H9 (cell line): Measurements from ENCODE around the gene OVOL2. TPM values are rescaled to one million over a fixed set of nuclear protein-coding genes. Genes with fewer than 3 reads are reported as not detected.

Source experiments
- DNase-seq: peaks from one replicate; pipeline ENCODE4 v3.0.0-alpha.2; 2017
- H2AFZ ChIP-seq: one replicate; pipeline ENCODE4 v1.6.1; 2013; ENCODE audit warnings: mild to moderate bottlenecking, low read length, control low read depth, moderate library complexity
- H2AK5ac ChIP-seq: 2 replicates; pipeline ENCODE4 v1.6.1; 2013; ENCODE audit warnings: low read length, control low read depth, mixed read lengths; ENCODE audit not compliant: insufficient read length
- H2BK120ac ChIP-seq: one replicate; pipeline ENCODE4 v1.6.1; 2013; ENCODE audit warnings: low read depth, mild to moderate bottlenecking, low read length, control low read depth, inconsistent platforms; ENCODE audit not compliant: poor library complexity, severe bottlenecking
- H2BK12ac ChIP-seq: 2 replicates; pipeline ENCODE4 v1.6.1; 2013; ENCODE audit warnings: low read length, control low read depth, mixed read lengths, low read depth; ENCODE audit not compliant: insufficient read length
- H2BK15ac ChIP-seq: 2 replicates; pipeline ENCODE4 v1.6.1; 2013; ENCODE audit warnings: low read depth, low read length, control low read depth
- H2BK20ac ChIP-seq: one replicate; pipeline ENCODE4 v1.6.1; 2013; ENCODE audit warnings: low read depth, mild to moderate bottlenecking, low read length, control low read depth, inconsistent platforms; ENCODE audit not compliant: poor library complexity, severe bottlenecking
- H2BK5ac ChIP-seq: 2 replicates; pipeline ENCODE4 v1.6.1; 2013; ENCODE audit warnings: low read length, control low read depth, mixed read lengths; ENCODE audit not compliant: insufficient read length
- H3K14ac ChIP-seq: 2 replicates; pipeline ENCODE4 v1.6.1; 2013; ENCODE audit warnings: low read length, control low read depth; ENCODE audit not compliant: insufficient read depth
- H3K18ac ChIP-seq: 2 replicates; pipeline ENCODE4 v1.6.1; 2013; ENCODE audit warnings: low read depth, mild to moderate bottlenecking, mixed read lengths, low read length, control low read depth; ENCODE audit not compliant: insufficient read length
- H3K23ac ChIP-seq: 2 replicates; pipeline ENCODE4 v1.6.1; 2013; ENCODE audit warnings: low read length, control low read depth, mixed read lengths, low read depth; ENCODE audit not compliant: insufficient read length
- H3K23me2 ChIP-seq: 2 replicates; pipeline ENCODE4 v1.6.1; 2013; ENCODE audit warnings: low read depth, mild to moderate bottlenecking, mixed read lengths, low read length, control low read depth; ENCODE audit not compliant: insufficient read length, poor library complexity, severe bottlenecking
- H3K27ac ChIP-seq: 2 replicates; pipeline ENCODE4 v1.5.1; 2013; ENCODE audit warnings: low read length, control low read depth, mixed read lengths, low read depth; ENCODE audit not compliant: insufficient read length
- H3K27me3 ChIP-seq: 2 replicates; pipeline ENCODE4 v1.6.1; 2013; ENCODE audit warnings: low read length, control low read depth, inconsistent platforms; ENCODE audit not compliant: insufficient read depth
- H3K4ac ChIP-seq: 2 replicates; pipeline ENCODE4 v1.6.1; 2013; ENCODE audit warnings: low read depth, mild to moderate bottlenecking, control low read depth, inconsistent platforms, low read length, moderate library complexity
- H3K4me1 ChIP-seq: 2 replicates; pipeline ENCODE4 v1.6.1; 2013; ENCODE audit warnings: low read length, control low read depth, inconsistent platforms; ENCODE audit not compliant: insufficient read depth
- H3K4me2 ChIP-seq: 2 replicates; pipeline ENCODE4 v1.6.1; 2013; ENCODE audit warnings: low read length, control low read depth, mixed read lengths; ENCODE audit not compliant: insufficient read length, insufficient read depth
- H3K56ac ChIP-seq: 2 replicates; pipeline ENCODE4 v1.6.1; 2013; ENCODE audit warnings: low read depth, mild to moderate bottlenecking, mixed read lengths, low read length, control low read depth; ENCODE audit not compliant: insufficient read length
- H3K79me1 ChIP-seq: 2 replicates; pipeline ENCODE4 v1.6.1; 2013; ENCODE audit warnings: low read depth, mild to moderate bottlenecking, moderate library complexity, low read length, control low read depth, inconsistent platforms; ENCODE audit not compliant: insufficient read depth, poor library complexity, severe bottlenecking
- H3K79me2 ChIP-seq: 2 replicates; pipeline ENCODE4 v1.6.1; 2013; ENCODE audit warnings: low read length, control low read depth, inconsistent platforms; ENCODE audit not compliant: insufficient read depth
- H3K9ac ChIP-seq: 2 replicates; pipeline ENCODE4 v1.6.1; 2013; ENCODE audit warnings: low read length, control low read depth, mixed read lengths; ENCODE audit not compliant: insufficient read length; ENCODE audit errors: extremely low read depth
- H3K9me3 ChIP-seq: one replicate; pipeline ENCODE4 v1.6.1; 2013; ENCODE audit warnings: low read depth, low read length, inconsistent platforms; ENCODE audit not compliant: control insufficient read depth
- H3T11ph ChIP-seq: one replicate; pipeline ENCODE4 v1.6.1; 2013; ENCODE audit warnings: mild to moderate bottlenecking, low read length, control low read depth, inconsistent platforms
- H4K20me1 ChIP-seq: one replicate; pipeline ENCODE4 v1.6.1; 2013; ENCODE audit not compliant: control insufficient read depth, insufficient read length, insufficient read depth
- H4K5ac ChIP-seq: 2 replicates; pipeline ENCODE4 v1.6.1; 2013; ENCODE audit warnings: low read depth, mild to moderate bottlenecking, mixed read lengths, low read length, control low read depth; ENCODE audit not compliant: insufficient read length
- H4K8ac ChIP-seq: replicated peaks from 2 replicates; pipeline ENCODE4 v1.6.1; 2013; ENCODE audit warnings: low read length, control low read depth, mixed read lengths, low read depth; ENCODE audit not compliant: insufficient read length
- H4K91ac ChIP-seq: 2 replicates; pipeline ENCODE4 v1.6.1; 2013; ENCODE audit warnings: low read depth, mild to moderate bottlenecking, moderate library complexity, mixed read lengths, low read length, control low read depth; ENCODE audit not compliant: insufficient read length
- H3K27ac Mint-ChIP-seq, 3 experiments: 2 replicates in 2 of 3; 3 replicates in 1 of 3; pipeline ENCODE4 v1.8.0; 2020 to 2021; ENCODE audit warnings: mixed read lengths in 3 of 3, mild to moderate bottlenecking in 1 of 3, moderate library complexity in 1 of 3
- H3K27me3 Mint-ChIP-seq: 2 replicates; pipeline ENCODE4 v1.8.0; 2021; ENCODE audit warnings: low read depth, mild to moderate bottlenecking, moderate library complexity, mixed read lengths
- H3K36me3 Mint-ChIP-seq, 3 experiments: 2 replicates in 2 of 3; 3 replicates in 1 of 3; pipeline ENCODE4 v1.8.0; 2020 to 2021; ENCODE audit warnings: low read depth in 3 of 3, mixed read lengths in 3 of 3; ENCODE audit not compliant: insufficient read depth in 1 of 3
- H3K4me1 Mint-ChIP-seq, 2 experiments: 2 replicates each; pipeline ENCODE4 v1.8.0; 2020; ENCODE audit warnings: mixed read lengths in 2 of 2
- H3K4me3 Mint-ChIP-seq, 2 experiments: 2 replicates in 1 of 2; 3 replicates in 1 of 2; pipeline ENCODE4 v1.8.0; 2020 to 2021; ENCODE audit warnings: mild to moderate bottlenecking in 2 of 2, mixed read lengths in 2 of 2, moderate library complexity in 1 of 2
- H3K9me3 Mint-ChIP-seq, 2 experiments: 2 replicates in 1 of 2; 3 replicates in 1 of 2; pipeline ENCODE4 v1.8.0; 2020; ENCODE audit warnings: mild to moderate bottlenecking in 2 of 2, mixed read lengths in 2 of 2, moderate library complexity in 1 of 2
- WGBS: extraction: QIAGEN DNeasy Blood & Tissue Kit; methylation state at CpG from one replicate; pipeline ENCODE4 v1.1.7; 2013; ENCODE audit warnings: missing lambda C conversion rate, low lambda C conversion rate, mixed read lengths; ENCODE audit not compliant: insufficient read length; ENCODE audit errors: extremely low coverage; 5-methylcytosine and 5-hydroxymethylcytosine counted together
- total RNA-seq: library from RNA; stranded (reverse); gene quantifications from 2 replicates; pipeline ENCODE4 v1.2.1, GENCODE V29; 2021
- TF ChIP-seq, protein P1 (sequence below): fragments of 200-600 bp; sonication (generic); conservative IDR thresholded peaks from 3 replicates; pipeline ENCODE4 v1.8.0; 2021; ENCODE audit warnings: antibody characterized with exemption, mild to moderate bottlenecking

OVOL2 gene
- total RNA-seq, 1 experiment from 2014 or later, result 5.8 TPM

GRCh38 chr20:18090477-18090876 lies 32.8 kb upstream of the OVOL2 start:
- WGBS, result no CpG with 5 or more reads among the region's 10 CpGs
- H4K5ac ChIP-seq, result no peak overlapping the region

More at GRCh38 chr20:18090477-18090876, 32.8 kb upstream of the OVOL2 start:
- no peaks in the 10 kb centered on the region for H3K4me1 ChIP-seq
- peaks cover 8 to 13% of the 10 kb centered on the region in 2 experiments; a peak in 3 of 4 replicates for H3K4me1 Mint-ChIP-seq
- H2BK5ac ChIP-seq, result no peak overlapping the region
- no peaks in the 10 kb centered on the region for H4K20me1 ChIP-seq
- TF ChIP-seq, protein P1, sequence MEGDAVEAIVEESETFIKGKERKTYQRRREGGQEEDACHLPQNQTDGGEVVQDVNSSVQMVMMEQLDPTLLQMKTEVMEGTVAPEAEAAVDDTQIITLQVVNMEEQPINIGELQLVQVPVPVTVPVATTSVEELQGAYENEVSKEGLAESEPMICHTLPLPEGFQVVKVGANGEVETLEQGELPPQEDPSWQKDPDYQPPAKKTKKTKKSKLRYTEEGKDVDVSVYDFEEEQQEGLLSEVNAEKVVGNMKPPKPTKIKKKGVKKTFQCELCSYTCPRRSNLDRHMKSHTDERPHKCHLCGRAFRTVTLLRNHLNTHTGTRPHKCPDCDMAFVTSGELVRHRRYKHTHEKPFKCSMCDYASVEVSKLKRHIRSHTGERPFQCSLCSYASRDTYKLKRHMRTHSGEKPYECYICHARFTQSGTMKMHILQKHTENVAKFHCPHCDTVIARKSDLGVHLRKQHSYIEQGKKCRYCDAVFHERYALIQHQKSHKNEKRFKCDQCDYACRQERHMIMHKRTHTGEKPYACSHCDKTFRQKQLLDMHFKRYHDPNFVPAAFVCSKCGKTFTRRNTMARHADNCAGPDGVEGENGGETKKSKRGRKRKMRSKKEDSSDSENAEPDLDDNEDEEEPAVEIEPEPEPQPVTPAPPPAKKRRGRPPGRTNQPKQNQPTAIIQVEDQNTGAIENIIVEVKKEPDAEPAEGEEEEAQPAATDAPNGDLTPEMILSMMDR, result no peak
- no peak overlapping the region for H3K9ac ChIP-seq
- no peak overlapping the region for H2BK12ac ChIP-seq
- H3K9me3 Mint-ChIP-seq, result no peaks in the 10 kb centered on the region
- H3K27me3 ChIP-seq, result no peaks in the 10 kb centered on the region
- no peak overlapping the region for H4K91ac ChIP-seq
- H3K23me2 ChIP-seq, result no peaks in the 10 kb centered on the region
- no peak overlapping the region for H3K18ac ChIP-seq
- no peak overlapping the region for H2BK15ac ChIP-seq
- no peak overlapping the region for H2AK5ac ChIP-seq
- no peaks in the 10 kb centered on the region for H3K9me3 ChIP-seq
- H3K14ac ChIP-seq, result no peak overlapping the region
- H2BK20ac ChIP-seq, result no peak overlapping the region
- DNase-seq, result no peak
- no peak overlapping the region for H4K8ac ChIP-seq
- H3K36me3 Mint-ChIP-seq, result no peaks in the 10 kb centered on the region
- H3K27me3 Mint-ChIP-seq, result peaks cover 6% of the 10 kb centered on the region
- no peaks in the 10 kb centered on the region for H3K79me1 ChIP-seq
- H3K4me3 Mint-ChIP-seq, result no peak overlapping the region
- H3T11ph ChIP-seq, result no peak overlapping the region
- no peak overlapping the region for H3K56ac ChIP-seq
- no peak overlapping the region for H3K4me2 ChIP-seq
- no peak overlapping the region for H3K27ac Mint-ChIP-seq
- no peak overlapping the region for H2AFZ ChIP-seq
- no peaks in the 10 kb centered on the region for H3K79me2 ChIP-seq
- H3K23ac ChIP-seq, result no peak overlapping the region
- no peak overlapping the region for H3K4ac ChIP-seq
- no peak overlapping the region for H2BK120ac ChIP-seq
- H3K27ac ChIP-seq, result no peak overlapping the region
